ENCODE measurements around the gene NACC2.
"Not testable (repeated sequence)": the region's sequence is repeated elsewhere in the genome, so short reads cannot be mapped to it uniquely, and the experiment has no call there.

Gene NACC2

GRCh38 chr9:136079211-136079915, 15.7 kb downstream of the NACC2 start:
- no peak for DNase-seq

GRCh38 chr9:136078498-136079011, 16.5 kb downstream of the NACC2 start:
- DNase-seq: no peak

- DNase-seq: no peak
Observed at GRCh38 chr9:136078024-136078423, 17.1 kb downstream of the NACC2 start.

DNA sequence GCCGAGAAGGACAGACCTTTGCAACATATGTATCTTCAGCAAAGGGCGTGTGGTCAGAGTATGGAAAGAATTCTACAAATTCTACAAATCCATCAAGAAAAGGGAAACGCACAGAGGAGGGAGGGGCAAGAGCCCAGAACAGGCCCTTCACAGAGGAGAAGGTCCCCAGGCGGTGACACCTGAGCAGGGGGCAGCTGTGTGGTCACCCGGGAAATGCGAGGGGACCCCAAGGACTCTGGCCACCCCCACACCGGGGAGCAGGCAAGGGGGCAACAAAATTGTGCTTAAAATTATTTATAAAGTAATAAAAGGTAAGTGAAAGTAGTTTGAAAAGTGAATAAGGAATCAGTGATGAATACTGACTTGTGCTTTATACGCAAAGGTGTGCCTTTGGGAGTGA, 17.6 kb downstream of the NACC2 start:
- DNase-seq: no peak

DNA sequence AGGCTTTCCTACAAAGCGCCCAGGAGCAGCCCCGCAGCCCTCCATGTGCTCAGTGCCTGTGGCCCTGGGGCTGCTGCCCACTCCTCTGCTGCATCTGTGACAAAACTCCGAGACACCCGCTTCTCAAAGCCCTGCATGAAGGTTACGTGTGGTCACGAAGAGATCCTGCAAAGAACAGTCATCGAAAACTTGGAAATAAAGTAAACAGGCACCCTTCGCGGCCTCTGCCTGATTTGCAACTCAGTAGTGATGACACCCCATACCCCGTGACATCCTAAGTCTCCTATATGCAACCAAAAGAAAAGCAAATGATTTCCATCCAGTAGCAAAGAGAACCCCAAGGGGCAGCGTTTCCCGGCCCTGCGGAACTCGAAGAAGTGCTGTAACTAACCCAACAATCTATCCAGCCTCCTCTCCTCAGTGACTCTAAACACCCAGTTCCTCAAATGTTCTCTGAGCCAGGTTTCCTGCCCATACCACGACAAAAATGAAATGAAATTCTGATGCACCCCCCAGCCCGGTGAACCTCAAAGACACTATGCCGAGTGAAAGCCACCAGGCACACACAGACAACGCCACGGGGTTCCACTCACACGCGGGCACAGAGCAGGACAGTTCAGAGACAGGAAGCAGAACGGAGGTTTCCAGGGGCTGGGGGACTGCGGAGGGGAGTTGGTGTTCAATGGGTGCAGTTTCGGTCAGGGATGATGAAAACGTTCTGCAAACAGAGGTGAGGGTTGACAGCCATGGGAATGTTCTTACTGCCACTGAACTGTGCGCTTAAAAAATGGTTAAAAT, 19.0 kb downstream of the NACC2 start:
- DNase-seq: no peak

GRCh38 chr9:136075134-136075841, 19.8 kb downstream of the NACC2 start:
- no peak for DNase-seq

GRCh38 chr9:136074706-136075105, 20.4 kb downstream of the NACC2 start:
- DNase-seq: no peak

- DNase-seq: no peak
Observed at GRCh38 chr9:136062657-136063439, 32.2 kb downstream of the NACC2 start.

DNA sequence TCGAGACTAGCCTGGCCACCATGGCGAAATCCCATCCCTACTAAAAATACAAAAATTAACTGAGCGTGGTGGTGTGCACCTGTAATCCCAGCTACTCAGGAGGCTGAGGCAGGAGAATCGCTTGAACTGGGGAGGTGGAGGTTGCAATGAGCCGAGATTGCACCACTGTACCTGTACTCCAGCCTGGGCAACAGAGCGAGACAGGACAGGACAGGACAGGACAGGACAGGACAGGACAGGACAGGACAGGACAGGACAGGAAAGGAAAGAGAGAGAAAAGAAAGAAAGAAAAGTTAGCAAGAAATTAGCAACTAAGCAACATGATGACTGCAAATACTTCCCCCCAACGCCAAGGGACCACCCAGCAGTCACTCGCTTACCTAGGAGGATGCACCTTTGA, 33.2 kb downstream of the NACC2 start:
- DNase-seq: not testable (repeated sequence)

DNA sequence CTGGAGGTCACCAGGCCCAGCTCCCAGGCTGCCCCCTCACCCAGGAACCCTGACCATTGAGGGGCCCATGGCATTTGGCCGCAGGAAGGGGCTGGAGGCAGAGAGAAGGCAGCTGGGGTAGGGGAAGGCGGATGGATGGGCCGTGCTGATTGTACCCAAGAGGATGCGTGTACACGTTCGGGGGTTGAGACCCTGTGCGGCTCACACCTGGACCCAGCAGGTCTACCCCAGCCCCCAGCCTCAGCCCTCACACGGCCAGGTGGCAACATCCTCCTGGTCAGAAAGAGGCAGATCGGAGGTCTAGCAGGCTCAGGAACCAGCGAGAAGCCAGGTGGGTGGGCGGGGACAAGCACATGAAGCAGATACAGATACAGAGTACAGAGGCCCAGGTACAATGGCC, 33.7 kb downstream of the NACC2 start:
- no peak for DNase-seq

DNA sequence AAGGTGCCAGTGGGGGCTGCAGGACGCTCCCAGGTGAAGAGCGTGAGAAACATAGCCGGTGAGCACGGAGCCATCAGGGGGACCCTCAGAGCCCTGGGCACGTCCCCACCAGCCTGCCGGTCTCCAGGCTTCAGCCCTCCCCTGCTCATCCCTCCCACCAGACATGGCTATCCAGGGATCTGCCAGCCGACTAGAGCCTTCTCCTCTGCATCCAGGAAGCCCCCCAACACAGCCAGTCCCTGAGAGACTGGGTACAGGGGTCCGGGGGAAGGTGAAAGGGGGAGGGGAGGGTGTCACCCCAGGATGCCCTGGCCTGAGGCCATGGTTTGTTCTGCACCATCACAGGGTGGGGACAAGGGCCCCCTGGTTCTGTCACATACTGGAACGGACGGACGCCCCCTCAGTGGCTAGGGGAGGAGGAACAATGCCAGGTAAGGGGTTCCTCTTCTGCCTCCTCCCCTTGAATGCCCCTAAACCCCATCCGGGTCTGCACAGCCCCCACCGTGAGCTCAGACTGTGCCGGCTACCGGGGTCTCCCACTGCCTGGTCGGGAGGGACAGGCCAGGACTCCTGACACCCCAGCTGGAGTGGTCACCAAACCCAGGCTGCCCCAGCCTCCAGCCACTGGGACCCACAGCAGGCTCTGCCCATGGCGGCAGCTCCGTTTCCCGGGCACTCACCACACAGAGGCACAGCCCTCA, 34.3 kb downstream of the NACC2 start:
- no peak for DNase-seq

DNA sequence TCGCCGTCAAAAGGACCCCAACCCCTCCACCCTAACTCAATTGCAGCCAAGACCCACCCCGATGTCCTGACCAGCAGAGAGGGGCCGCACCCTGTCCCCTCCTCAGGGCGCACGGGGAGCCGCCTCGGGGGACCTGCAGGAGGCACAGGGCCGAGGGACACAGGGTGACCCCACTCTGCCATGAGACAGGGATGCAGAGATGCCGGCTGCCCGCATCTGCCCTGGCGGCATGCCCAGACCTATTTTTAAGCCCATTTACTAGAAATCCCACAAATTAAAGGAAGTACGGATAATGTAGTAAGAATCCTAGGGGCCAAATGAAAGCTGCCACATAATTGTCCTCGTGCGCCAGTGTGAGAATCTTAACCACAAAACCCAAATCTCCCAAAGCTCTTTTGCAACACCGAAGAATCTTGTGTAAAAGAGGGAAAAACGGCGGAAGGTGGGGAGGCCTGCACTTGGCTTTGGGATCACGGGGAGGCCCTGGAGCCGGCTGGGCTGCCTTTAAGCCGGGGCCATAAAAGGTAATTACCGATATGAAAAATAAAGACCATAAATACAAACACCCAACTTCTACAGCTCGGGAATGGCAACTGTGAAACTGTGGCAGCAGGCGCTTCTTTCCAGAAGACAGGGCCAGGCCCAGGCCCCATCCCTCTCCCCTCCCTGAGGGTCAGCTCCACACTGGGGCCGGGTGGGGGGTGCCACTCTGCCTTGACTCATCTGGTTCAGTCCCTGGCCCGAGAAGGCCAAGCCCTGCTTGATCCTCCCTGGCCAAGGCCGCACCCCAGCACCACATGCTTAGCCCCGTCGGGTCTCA, 35.0 kb downstream of the NACC2 start:
- peak; percentile 40 for DNase-seq

GRCh38 chr9:136059321-136059791, 35.7 kb downstream of the NACC2 start:
- no peak for DNase-seq

DNA sequence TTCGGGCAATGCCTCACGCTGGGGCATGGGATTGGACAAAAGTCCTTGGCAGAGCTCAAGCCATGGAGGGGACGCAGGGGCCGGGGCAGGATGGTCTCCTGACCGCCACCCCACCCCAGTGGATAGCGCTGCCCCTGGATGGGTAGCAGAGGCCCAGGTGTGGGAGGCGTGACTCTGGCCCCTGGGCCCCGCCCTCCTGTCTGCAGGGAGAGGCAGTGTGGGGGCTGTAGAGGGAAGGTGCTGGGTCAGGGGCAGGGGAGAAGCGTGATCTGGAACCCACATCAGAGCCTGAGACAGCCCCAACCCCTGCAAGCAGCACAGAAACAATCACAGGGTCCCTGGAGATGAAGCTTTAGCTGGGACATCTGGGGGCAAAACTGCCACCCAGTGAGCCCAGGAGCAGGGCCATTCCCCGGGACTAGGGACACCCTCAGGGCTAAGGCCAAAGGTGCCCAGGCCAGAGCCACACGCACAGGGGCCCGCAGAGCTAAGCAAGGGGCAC, 36.2 kb downstream of the NACC2 start:
- no peak for DNase-seq

DNA sequence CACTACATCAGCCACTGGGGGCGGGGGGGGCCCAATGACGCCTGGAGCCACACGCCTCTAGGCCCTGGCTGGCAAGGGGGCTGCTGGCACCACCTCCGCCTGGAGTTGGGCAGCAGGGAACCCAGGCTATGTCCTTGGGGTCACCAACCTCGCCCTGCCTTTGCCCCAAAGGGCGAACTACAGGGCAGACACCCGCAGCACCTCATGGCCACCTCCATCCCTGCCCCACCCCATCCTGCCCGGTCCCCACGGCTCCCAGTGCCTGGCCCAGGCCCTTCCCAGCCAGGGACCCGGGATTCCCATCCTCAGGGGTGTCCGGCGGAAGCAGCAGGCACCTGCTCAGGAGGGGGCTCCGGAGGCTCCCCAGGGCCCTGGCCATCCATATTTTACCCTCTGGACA, 37.0 kb downstream of the NACC2 start:
- no peak for DNase-seq

DNA sequence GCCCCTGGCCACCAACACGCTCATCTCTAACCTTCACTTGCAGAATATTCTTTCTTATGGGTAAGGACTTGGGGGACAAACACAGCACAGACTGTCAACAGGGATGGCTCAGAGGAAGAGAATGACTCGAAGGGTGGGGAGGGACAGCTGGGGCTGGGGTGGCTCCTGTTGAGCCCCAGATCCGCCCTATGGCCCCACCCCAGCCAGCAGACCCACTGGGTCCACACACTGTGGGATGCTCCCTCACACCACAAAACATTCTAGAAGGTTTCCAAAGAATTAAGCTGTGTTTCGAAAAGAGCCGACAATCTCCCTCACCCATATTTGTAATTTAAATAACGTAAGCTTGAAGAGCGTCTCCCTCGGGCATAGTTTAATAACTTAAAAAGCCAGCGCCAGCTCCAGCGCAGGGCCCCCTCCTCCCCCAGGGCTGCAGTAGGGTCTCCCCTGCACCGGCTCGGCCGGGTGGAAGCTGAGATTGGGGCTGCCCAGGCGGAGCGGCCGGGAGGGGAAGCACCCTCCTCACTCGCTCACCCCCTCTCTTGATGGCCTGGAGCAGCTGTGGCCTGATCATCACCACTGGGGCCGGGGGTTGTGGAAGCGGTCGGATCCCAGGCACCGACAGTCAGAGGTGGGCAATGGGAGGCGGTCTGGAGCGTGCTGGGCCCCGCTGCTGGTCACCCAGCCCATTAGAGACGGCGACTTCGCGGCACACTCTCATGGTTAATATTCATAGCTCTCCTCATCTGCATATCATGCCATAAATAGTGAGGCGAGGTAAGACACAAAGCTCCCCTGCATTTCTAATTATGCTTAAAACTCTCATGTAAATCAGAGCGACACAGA, 37.6 kb downstream of the NACC2 start:
- DNase-seq: no peak

GRCh38 chr9:136056546-136057235, 38.4 kb downstream of the NACC2 start:
- DNase-seq: no peak

GRCh38 chr9:136055715-136056545, 39.2 kb downstream of the NACC2 start:
- no peak for DNase-seq
